ENCODE data around the gene AK2.

AK2 gene

DNA sequence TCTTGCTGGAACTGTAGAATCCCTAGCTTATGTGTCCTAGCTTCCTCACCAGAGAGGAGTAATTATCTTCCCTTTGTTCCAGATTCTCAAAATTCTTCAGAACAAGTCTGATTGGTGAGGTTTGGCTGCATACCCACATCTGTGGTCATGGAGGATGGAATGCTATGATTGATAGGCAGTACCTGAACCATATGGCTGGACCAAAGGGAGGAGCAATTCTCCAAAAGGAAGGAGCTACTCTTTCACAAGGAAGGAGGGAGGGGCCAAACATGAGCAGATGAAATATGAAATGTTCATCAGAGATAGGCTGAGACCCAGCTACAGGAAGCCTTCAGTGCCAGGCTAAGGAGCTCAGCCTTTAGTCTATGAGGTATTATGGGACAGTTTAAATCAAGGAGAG, 67.1 kb downstream of the AK2 start:
- DNase-seq, result no peak

DNA sequence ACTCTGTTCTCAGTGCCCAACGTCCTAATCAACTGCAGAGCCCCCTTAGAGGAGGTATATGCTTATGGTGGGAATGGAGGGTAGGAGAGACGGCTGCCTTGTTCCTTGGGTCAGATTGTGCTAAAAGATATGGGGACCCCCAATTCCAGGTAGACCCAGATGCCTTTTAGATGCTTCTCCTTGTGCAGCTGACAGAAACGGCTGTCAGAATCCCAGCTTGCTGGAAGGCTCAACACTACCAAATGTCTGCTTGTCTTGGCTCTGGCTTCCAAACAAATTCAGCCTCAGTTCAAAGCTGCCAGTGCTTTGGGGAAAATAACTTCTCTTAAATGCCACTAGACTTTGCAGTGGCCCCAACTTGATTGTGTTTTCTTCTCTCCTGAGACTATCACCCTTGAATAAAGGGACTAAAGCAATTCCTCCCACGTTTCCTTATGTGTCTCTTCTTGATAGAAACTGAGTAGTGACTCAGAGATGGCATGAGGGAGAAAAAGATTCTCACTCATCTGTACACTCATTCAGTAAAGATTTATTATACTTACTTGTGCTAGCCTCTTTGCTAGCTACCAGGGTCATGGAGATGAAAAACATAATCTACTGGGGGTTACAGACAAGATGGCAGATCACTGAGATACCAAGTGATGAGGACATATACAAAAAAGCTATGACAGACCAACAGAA, 68.7 kb downstream of the AK2 start:
- no peak for DNase-seq

DNA sequence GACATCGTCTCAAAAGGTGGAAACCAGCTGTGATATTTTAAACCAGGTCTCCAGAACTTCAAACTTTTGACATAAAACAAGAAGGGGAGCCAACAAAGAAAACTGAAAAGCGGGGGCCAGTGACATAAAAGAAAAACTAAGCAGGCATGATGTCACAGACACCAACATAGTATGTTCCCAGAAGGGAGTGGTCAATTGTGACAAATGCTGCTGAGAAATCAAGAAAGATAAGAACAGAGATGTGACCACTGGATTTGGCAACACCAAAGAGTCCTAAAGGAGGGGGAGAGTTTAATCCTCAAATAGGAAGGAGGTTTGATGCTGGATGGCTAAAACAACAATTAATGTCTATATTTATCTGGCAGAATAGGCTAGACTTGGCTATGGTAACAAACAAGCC, 69.8 kb downstream of the AK2 start:
- DNase-seq, result no peak

DNA sequence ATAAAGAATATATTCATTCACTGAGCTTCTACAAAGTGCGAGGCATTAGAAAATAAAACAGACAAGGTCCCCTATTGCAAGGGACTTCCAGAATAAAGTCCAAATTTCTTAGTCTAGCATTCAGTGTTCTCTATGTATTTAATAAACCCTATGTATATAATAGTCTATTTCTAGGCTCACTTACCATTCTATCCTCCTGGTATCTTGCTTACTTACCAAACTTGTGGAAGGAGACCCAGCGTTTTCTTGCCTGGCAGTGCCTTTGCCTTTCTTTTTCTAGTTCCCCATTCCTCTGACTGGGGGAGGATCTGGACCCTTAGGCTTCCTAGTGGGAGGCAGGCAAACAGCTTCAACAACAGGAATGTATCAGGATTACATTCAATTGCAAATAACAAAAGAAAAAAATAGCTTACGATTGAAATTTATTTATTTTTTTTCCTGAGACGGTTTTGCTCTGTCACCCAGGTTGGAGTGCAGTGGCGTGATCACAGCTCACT, 71.4 kb downstream of the AK2 start:
- no peak for DNase-seq

DNA sequence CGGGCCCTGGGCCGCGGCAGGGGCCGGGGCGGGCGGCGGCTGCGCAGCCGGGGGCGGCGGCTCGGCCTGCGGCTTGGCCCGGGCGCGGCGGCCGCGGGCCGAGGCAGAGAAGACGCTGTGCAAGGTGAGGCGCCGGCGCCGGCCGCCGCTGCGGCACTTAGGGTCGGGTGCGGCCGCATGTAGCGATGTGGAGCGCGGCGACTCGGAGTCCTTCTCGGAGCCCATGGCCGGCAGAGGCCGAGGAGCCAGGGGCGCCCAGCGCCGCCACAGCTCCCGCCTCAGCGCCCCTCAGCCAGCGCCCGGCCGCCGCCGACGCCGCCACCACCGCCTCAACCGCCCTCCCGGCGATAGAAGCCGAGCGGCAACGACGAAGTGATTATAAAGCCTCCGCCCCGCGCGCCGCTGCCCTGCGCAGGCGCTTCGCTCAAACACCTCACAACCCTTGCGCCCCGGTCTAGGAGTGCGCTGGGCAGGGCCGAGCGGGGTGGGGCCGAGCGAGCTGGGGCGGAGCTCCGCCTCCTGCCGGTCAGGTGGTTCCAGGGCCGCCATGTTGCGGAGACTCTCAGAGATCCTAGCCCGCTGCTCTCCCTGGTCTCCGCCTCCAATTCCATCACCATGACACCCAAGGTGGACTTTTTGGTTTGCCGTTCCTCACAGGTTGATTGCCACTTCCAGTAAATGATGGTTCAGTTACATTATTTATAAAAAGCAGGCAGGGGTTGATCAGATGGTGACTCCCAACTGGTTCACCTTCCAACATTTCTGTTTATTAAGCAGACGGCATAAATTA, 72.0 kb downstream of the AK2 start, which contains the start of gene RNF19B:
Gene RNF19B, minus strand, starts transcription at position 349 of the 790 bp plus-strand sequence. Its CDS starts 124 bp downstream, at position 225.
- DNase-seq, result peak; percentile 93 to 94

DNA sequence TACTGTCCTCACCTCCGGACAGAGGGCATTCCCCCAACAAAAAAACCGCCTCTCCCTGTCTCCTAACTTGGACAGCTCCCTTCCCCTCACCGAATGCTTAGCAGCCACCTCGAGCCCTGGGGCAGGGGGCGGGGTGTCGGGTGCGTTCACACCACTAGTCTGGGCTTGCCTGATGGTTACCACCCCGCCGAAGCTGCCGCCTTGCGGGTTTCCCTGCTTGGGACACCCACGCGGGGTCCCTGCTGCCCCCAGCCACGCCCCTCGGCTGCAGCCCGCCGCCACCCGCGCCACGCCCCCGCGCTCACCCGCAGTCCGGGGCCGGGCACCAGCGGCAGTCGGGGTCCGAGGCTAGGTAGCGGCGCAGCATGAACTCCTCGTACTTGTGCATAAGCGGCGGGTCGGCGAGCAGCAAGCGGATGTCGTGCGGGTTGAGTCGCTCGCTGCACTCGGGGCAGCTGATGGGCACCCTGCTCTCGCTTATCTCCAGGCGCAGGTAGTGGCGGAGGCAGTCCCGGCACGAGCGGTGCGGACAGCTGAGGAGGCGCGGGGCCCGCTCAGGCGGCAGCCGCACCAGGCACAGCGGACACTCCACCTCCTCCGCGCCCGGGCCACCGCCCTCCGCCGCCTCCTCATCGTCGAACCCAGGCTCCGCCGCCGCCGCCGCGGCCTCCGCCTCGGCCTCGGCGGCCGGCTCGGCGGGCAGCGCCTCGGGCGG, 72.8 kb downstream of the AK2 start:
- DNase-seq, result peak; percentile 49 to 56

DNA sequence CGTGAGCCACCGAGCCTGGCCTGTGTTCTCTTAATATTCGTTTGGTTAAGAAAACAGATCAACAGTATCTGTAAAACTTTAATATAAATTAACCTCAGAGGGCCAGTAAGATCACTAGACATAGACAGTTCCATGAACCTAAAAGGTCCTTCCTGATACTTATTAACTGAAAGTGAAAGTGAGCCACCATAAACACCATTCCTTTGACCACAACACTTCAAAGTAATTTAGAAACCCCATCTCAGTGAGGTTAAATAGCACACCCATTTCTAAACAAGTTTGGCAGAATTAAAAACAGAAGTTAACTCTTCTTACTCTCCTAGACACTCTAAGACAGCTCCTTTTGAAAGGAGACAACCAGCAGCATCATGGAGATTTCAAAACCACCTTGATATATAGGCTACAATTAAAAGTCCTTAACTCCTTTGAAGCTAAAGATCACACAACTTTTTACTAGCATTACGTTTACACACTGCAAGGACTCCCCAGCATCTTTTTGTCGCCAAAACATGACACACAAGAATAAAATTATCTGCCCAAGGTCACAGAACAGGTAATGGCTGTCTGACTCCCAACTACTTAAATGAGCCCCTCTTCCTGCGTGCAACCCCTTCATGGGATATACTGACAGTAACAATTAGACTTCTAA, 74.3 kb downstream of the AK2 start:
- DNase-seq, result no peak

DNA sequence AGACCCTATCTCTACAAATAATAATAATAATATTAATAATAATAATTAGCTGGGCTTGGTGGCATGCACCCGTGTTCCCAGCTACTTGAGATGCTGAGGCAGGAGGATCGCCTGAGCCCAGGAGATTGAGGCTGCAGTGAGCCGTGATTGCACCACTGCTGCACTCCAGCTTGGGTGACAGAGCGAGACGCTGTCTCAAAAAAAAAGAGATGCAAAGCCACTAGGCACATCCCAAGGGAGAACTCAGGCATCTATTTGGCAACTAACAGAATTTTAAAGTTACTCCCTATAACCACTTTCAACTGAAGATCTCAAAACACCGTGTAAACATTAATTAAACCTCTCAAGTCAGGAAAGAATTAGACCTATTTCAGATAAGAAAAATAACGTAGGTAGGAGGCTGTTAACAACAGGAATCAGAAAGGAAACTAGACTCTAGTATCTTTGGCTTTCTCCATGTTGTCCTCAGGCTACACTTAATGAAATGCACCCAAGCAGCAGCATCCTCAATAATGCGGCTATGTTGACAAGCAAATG, 75.8 kb downstream of the AK2 start:
- no peak for DNase-seq

DNA sequence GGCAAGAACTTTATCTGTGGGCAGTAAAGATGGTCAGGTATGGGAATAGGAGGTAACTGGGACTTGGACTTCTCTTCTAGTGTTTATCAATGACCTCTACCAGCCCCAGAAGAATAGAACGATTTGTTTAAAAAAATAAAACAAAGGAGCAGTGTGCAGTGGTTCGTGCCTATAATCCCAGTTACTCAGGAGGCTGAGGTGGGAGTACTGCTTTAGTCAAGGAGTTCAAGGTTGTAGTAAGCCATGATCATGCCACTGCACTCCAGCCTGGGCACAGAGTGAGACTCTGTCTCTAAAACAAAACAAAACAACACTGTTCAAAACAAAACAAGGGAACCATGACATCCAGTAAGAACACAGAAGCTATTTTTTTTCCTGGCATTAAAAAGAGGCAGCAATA, 76.3 kb downstream of the AK2 start:
- DNase-seq, result no peak

DNA sequence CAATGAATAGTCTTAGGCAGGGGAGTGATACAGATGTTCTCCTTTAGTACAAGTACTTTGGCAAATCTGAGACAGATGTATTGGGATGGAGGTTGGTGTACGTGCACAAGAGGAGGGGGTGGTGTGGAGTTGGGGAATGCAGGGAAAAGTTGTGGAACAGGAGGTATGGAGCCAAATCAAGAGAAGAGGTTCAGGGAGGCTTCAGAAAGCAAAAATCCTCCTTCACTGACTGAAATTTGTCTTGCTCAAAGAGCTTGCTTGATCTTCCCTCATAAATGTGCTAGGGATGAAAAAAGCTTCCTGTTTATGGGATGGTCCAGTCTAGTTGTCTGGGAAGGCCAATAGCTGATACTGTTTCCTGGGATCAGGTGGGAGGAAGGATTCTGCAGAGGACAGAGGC, 77.9 kb downstream of the AK2 start:
- no peak for DNase-seq

Data from stimulated activated CD4-positive, alpha-beta T cell treated with anti-CD3 and anti-CD28 coated beads, Interleukin-4, amount 100 ng/mL, for 4 hours (primary cell).